ENCODE results near the gene SCGB3A1.

GRCh38 chr5:180601591-180602480, 10.5 kb upstream of the SCGB3A1 start:
- TF ChIP-seq EZH2phosphoT487 (IDR thresholded peaks at IDR 0.05; ENCODE audit: borderline replicate concordance, low read length) (no peak), CTCF (conservative IDR thresholded peaks at IDR 0.05; ENCODE audit: low read depth, low read length) (no peak), EZH2 (IDR thresholded peaks at IDR 0.05; ENCODE audit: low read length, unreplicated experiment) (no peak)
